ENCODE data around the gene ZNF70. TPM values are rescaled to one million over a fixed set of nuclear protein-coding genes. Genes with fewer than 3 reads are reported as not detected.
A peak's percentile ranks its signal among the peaks of the same experiment; 100 is the strongest.

ZNF70 gene
- total and polyA plus RNA-seq, 9 of the 15 experiments (the other 6 are each of a cell fraction or from before 2014, with no cell fraction given), result 0.14 to 3.3 (median 1.4) TPM

DNA sequence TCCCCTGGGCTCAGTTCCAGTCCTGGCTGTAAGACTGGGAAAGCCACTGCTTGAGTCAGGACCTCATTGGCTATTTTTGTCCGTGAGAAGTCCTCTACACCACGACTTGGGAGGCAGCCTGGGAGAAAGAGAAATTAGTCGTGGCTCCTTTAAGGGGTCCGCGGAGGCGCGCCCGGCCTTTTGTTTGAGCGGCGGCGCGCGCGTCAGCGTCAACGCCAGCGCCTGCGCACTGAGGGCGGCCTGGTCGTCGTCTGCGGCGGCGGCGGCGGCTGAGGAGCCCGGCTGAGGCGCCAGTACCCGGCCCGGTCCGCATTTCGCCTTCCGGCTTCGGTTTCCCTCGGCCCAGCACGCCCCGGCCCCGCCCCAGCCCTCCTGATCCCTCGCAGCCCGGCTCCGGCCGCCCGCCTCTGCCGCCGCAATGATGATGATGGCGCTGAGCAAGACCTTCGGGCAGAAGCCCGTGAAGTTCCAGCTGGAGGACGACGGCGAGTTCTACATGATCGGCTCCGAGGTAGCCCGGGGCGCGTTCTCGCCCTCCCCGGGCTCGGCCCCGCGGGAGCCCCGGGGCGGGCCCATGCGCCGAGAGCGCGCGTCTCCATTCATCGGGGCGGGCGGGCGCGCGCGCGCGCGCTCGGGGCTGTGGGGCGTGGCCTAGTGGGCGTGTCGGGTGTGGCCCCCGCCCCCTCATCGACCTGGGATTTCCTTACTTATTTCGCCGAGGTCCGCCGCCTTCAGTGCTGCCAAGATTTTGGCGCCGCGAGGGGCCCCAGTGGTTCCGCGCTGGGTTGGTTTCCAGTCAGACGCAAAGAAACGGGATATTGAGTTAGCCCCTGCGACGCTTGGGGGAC, 36.1 kb upstream of the ZNF70 start, which contains the start of gene SMARCB1 (continued):
- no peak for TF ChIP-seq TBL1XR1 (IDR thresholded peaks at IDR 0.05; ENCODE audit: low read length in 2 of 2)
- TF ChIP-seq E4F1 (CRISPR knock-in tag; IDR thresholded peaks at IDR 0.05; ENCODE audit: borderline replicate concordance), result no peak
- TF ChIP-seq C11orf30 (IDR thresholded peaks at IDR 0.05; ENCODE audit: low read depth), result no peak
- peak; percentile 41; the same call in 1 of the 2 replicates for TF ChIP-seq BACH1 (tag; IDR thresholded peaks at IDR 0.05)
- no peak for TF ChIP-seq ATF1 (CRISPR knock-in tag; IDR thresholded peaks at IDR 0.05)
- peak; percentile 53; the same call in 1 of the 2 replicates for TF ChIP-seq ATF1 (tag; IDR thresholded peaks at IDR 0.05)
- TF ChIP-seq ETV5 (CRISPR knock-in tag; IDR thresholded peaks at IDR 0.05; ENCODE audit: low read depth), result peak; percentile 56; the same call in 1 of the 2 replicates
- TF ChIP-seq ERF (CRISPR knock-in tag; IDR thresholded peaks at IDR 0.05), result peak; percentile 43; the same call in 1 of the 2 replicates

Data from K562 (cell line).